ENCODE results near the gene MIGA2. TPM values are rescaled to one million over a fixed set of nuclear protein-coding genes. Genes with fewer than 3 reads are reported as not detected.
"Not testable (repeated sequence)": the region's sequence is repeated elsewhere in the genome, so short reads cannot be mapped to it uniquely, and the experiment has no call there.

MIGA2 gene
- total RNA-seq, 1 donor from 2014 or later = 12.6 TPM

DNA sequence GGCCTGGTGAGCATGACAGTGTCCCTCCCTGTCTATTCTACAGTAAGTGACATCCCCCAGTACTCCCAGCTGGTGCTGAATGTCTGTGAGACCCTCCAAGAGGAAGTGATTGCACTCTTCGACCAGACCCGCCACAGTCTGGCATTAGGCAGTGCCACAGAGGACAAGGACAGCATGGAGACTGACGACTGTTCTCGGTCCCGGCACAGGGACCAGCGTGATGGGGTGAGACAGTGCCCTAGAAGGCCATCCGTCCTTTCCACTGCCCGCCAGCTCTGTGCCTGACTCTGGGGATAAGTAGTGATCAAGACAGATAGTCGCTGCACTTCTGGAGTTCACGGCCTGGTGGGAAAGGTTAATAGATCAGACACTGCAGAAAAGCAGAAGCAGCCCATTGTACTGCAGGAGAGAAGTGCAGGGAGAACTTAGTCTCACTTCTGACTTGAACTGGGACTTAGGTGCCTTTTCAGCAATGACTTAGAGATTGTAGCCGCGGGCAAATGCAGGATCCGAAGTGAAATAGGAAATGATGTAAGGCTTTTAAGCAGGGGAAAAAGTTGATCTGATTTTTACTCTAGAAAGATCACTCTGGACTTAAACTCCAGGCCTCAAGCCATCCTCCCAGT is 36.7 kb upstream of the MIGA2 start:
- no peaks in the 10 kb centered on the region for H3K27me3 ChIP-seq (ENCODE audit: control insufficient read depth, insufficient read depth, low read length)
- H3K4me3 ChIP-seq (ENCODE audit: low read depth, low read length) = no peak overlapping the region
- peaks cover 46% of the 10 kb centered on the region for H3K36me3 ChIP-seq (ENCODE audit: control insufficient read depth, insufficient read depth, low read length)
- TF ChIP-seq, protein P1, sequence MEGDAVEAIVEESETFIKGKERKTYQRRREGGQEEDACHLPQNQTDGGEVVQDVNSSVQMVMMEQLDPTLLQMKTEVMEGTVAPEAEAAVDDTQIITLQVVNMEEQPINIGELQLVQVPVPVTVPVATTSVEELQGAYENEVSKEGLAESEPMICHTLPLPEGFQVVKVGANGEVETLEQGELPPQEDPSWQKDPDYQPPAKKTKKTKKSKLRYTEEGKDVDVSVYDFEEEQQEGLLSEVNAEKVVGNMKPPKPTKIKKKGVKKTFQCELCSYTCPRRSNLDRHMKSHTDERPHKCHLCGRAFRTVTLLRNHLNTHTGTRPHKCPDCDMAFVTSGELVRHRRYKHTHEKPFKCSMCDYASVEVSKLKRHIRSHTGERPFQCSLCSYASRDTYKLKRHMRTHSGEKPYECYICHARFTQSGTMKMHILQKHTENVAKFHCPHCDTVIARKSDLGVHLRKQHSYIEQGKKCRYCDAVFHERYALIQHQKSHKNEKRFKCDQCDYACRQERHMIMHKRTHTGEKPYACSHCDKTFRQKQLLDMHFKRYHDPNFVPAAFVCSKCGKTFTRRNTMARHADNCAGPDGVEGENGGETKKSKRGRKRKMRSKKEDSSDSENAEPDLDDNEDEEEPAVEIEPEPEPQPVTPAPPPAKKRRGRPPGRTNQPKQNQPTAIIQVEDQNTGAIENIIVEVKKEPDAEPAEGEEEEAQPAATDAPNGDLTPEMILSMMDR (IDR thresholded peaks at IDR 0.05; ENCODE audit: insufficient read depth, low read length, severe bottlenecking) = no peak
- FAIRE-seq (no peak), DNase-seq (ENCODE audit: low read depth) (no peak)

DNA sequence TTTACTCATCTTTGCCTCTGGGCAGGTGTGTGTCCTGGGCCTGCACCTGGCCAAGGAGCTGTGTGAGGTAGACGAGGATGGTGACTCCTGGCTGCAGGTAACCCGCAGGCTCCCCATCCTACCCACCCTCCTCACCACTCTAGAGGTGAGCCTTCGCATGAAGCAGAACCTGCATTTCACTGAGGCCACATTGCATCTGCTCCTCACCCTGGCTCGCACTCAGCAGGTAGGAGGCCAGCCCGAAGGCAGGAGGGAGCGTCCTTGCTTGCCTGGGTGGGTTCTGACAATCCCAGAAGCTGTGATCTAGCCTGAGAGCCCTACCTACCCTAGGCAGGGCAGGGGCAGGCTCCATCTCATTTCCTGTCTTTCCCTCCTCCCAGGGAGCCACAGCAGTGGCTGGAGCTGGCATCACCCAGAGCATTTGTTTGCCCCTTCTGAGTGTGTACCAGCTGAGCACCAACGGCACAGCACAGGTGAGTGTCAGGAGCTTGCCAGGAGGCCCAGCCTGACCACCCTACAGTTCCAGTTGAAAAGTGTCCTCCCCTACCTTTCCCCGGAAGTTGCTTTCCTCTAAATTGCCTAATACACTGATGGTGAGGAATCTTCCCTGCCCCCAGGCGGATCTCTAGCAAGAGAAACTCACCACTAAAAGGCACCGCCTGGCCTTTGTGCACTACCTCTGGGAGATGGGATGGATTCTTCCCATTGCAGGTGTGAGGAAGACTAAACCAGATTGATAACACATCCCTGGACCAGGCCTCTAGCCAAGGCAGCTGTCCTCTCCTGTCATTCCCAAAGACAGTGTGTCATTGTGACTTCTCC is 34.7 kb upstream of the MIGA2 start:
- FAIRE-seq (peak; percentile 84), DNase-seq (ENCODE audit: low read depth) (no peak)
- Histone ChIP-seq H3K27me3 (ENCODE audit: control insufficient read depth, insufficient read depth, low read length) (no peaks in the 10 kb centered on the region), H3K4me3 (ENCODE audit: low read depth, low read length) (no peak overlapping the region), H3K36me3 (ENCODE audit: control insufficient read depth, insufficient read depth, low read length) (peaks cover 46% of the 10 kb centered on the region)
- TF ChIP-seq, protein P1 (IDR thresholded peaks at IDR 0.05; ENCODE audit: insufficient read depth, low read length, severe bottlenecking) = no peak

DNA sequence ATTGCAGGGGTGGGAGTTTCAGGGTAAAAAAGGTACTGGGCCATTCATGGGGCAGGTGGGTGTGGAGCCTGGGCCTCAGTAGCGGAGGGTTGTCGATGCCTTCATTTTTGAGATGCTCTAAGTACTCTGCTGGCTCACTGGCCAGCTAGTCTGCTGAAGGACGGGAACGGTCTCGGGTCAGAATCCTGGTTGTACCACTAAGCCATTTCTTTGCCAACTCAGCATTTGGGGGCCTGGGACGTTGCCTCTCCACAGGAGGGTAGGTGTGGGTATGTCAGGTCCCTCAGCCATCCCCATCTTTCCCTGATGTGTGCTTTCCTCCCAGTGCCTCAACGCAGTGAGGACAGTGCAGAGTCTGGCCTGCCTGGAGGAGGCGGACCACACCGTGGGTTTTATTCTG is 33.4 kb upstream of the MIGA2 start:
- no peak overlapping the region for H3K4me3 ChIP-seq (ENCODE audit: low read depth, low read length)
- H3K27me3 ChIP-seq (ENCODE audit: control insufficient read depth, insufficient read depth, low read length) = no peaks in the 10 kb centered on the region
- H3K36me3 ChIP-seq (ENCODE audit: control insufficient read depth, insufficient read depth, low read length) = peaks cover 44% of the 10 kb centered on the region
- TF ChIP-seq, protein P1 (IDR thresholded peaks at IDR 0.05; ENCODE audit: insufficient read depth, low read length, severe bottlenecking) = no peak
- FAIRE-seq (no peak), DNase-seq (ENCODE audit: low read depth) (no peak)

DNA sequence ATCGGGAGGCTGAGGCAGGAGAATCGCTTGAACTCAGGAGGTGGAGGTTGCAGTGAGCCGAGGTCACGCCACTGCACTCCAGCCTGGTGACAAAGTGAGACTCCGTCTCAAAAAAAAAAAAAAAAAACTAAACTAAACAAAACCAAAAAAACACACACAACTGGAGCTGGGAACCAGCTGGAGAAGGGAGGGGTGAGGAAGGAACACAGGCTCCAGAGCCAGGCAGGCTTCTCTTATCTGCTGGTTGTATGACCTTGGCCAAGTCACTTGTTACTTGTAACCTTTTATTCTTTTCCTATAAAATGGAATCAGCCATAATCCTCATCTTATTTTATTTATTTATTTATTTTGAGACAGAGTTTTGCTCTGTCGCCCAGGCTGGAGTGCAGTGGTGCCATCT is 32.3 kb upstream of the MIGA2 start:
- not testable (repeated sequence) for H3K4me3 ChIP-seq (ENCODE audit: low read depth, low read length); DNase-seq (ENCODE audit: low read depth); H3K27me3 ChIP-seq (ENCODE audit: control insufficient read depth, insufficient read depth, low read length); FAIRE-seq
- peaks cover 39% of the 10 kb centered on the region for H3K36me3 ChIP-seq (ENCODE audit: control insufficient read depth, insufficient read depth, low read length)

DNA sequence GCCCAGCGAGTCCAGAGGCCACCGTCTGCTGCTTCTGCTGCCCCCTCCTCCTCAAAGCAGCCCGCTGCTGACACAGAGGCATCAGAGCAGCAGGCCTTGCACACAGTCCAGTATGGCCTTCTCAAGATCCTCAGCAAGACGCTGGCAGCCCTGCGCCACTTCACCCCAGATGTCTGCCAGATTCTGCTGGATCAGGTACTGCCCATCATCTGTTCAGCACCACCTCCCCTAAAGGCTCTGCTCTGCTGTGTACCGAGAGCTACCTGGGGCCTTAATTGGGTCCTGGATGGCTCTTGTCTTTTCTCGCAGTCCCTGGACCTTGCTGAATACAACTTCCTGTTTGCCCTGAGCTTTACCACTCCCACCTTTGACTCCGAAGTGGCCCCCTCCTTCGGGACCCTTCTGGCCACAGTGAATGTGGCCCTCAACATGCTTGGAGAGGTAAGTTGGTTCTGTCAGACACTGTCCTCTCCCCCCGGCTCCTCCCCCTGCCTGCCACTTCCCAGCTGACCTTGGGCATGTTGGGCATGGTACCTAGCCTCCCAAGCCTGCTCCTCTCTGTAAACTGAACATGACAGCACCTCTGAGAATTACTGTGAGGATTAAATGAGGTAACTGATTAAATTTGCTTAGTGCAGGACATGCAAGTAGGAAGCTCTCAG is 31.0 kb upstream of the MIGA2 start:
- H3K36me3 ChIP-seq (ENCODE audit: control insufficient read depth, insufficient read depth, low read length) = peaks cover 29% of the 10 kb centered on the region
- no peak for DNase-seq (ENCODE audit: low read depth)
- H3K27me3 ChIP-seq (ENCODE audit: control insufficient read depth, insufficient read depth, low read length) = no peaks in the 10 kb centered on the region
- H3K4me3 ChIP-seq (ENCODE audit: low read depth, low read length) = no peak overlapping the region
- TF ChIP-seq, protein P1 (IDR thresholded peaks at IDR 0.05; ENCODE audit: insufficient read depth, low read length, severe bottlenecking) = no peak
- FAIRE-seq = peak; percentile 60
